Psoas muscle (tissue), 8 donors: ENCODE results near the gene TBPL1. TPM values are rescaled to one million over a fixed set of nuclear protein-coding genes. Genes with fewer than 3 reads are reported as not detected.

ENCODE experiments used
- ATAC-seq, 4 donors: fragments of 200-7000 bp; cut with Tn5 transposase; one replicate each; pipeline ENCODE4 v1.9.1; 2020; ENCODE audit warnings: moderate library complexity in 3 of 4, mild to moderate bottlenecking in 2 of 4
- DNase-seq, 2 donors: peaks; one replicate each; pipeline ENCODE4 v3.0.0-alpha.2; 2020
- H3K27ac ChIP-seq: fragments of 200-600 bp; one replicate; pipeline ENCODE4 v1.8.0; 2022
- H3K27me3 ChIP-seq, 3 donors: fragments of 200-600 bp in 1 of 3; one replicate each; pipeline versions ENCODE4 v1.6.1 to v1.8.0; 2013 to 2022; ENCODE audit warnings: low read length in 2 of 3, mild to moderate bottlenecking in 2 of 3, moderate library complexity in 1 of 3; ENCODE audit not compliant: insufficient read depth in 3 of 3
- H3K36me3 ChIP-seq, 2 donors: fragments of 200-600 bp in 1 of 2; one replicate each; pipeline versions ENCODE4 v1.6.1 to v1.8.0; 2013 to 2022; ENCODE audit warnings: low read depth in 1 of 2, mild to moderate bottlenecking in 1 of 2, moderate library complexity in 1 of 2; ENCODE audit not compliant: insufficient read depth in 1 of 2
- H3K4me1 ChIP-seq: fragments of 200-600 bp; one replicate; pipeline ENCODE4 v1.8.0; 2022
- H3K4me3 ChIP-seq: fragments of 200-600 bp; one replicate; pipeline ENCODE4 v1.8.0; 2022; ENCODE audit warnings: mild to moderate bottlenecking
- H3K9me3 ChIP-seq: fragments of 200-600 bp; one replicate; pipeline ENCODE4 v1.8.0; 2022
- CTCF ChIP-seq: fragments of 200-600 bp; IDR thresholded peaks from one replicate; pipeline ENCODE4 v1.8.0; 2022; ENCODE audit warnings: antibody characterized with exemption
- WGBS, 3 donors: extraction: QIAGEN DNeasy Blood & Tissue Kit; methylation state at CpG; one replicate each; pipeline versions ENCODE4 v1.1.6 to v1.1.7; 2013; 5-methylcytosine and 5-hydroxymethylcytosine counted together
- intact Hi-C, 2 donors: fragments of 100-400 bp; cut with DNase I; formaldehyde crosslinking; loops; one replicate each; pipeline versions ENCODE4 v1.11.0 to v1.14.2; 2022
- polyA plus RNA-seq, 3 donors: library from polyadenylated mRNA; stranded (reverse); fragments of 200-250 nt; gene quantifications; one replicate each; pipeline ENCODE4 v1.2.3, GENCODE V29; 2013
- total RNA-seq, 4 donors: library from RNA; stranded (reverse); fragmentation: NEBNext Ultra II Directional in 2 of 4; extraction: Animal tissue kit (Norgen Biotek cat#: 25700) in 2 of 4; gene quantifications; one replicate each; pipeline versions ENCODE4 v1.2.1 to v1.2.4, GENCODE V29; 2021 to 2023
- donor health status: healthy with polysubstance abuse.
- donor health status: DM: no; HTN: no; CAD: no; lungs with moderate emphysema.
- donor health status: Bipolar disorder and iron deficiency.
- donor health status: healthy.
- donor health status: DM: yes; HTN: yes; CAD: no.
- donor health status: DM: no; HTN: no; CAD: no.
- donor health status: DM: no; HTN: no; CAD: no.
- donor health status: DM: yes; HTN: yes; CAD: no.

Gene TBPL1
- total and polyA plus RNA-seq, 7 donors = 7.5 to 17.7 (median 11.0) TPM

DNA sequence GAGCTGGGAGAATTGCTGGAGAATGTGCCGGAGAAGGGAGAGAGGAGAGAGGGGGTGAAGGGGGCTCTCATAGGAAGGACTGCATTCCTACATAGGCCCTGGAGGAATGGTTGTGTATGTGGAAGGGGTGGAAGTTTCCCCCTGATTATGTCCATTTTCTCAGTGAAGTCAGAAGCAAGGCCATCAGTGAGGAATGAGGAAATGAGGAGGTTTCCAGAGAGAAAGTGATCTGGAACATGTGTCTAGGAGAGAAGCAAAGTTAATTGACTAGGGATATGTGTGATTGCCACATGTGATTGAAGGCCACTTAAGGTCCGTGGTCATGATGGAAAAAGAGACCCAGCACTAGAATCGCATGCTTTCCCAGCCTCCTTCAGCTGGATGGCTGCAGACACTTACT, 42.3 kb downstream of the TBPL1 start:
- no peaks in the 10 kb centered on the region for H3K9me3 ChIP-seq
- no peak for DNase-seq
- intact Hi-C loops = no loop called here

GRCh38 chr6:133995758-133996157, 42.7 kb downstream of the TBPL1 start:
- Histone ChIP-seq H3K9me3 (no peaks in the 10 kb centered on the region), H3K27ac (no peak overlapping the region), H3K36me3 (peaks cover 2 to 18% of the 10 kb centered on the region in 2 donors), H3K27me3 (no peaks in the 10 kb centered on the region), H3K4me3 (no peak overlapping the region), H3K4me1 (peaks cover 8% of the 10 kb centered on the region)
- intact Hi-C loops = no loop called here
- 95 to 96% (median 95%) methylated on average over 3 of the region's 3 CpGs for WGBS, 3 donors
- DNase-seq (no peak), ATAC-seq (no peak)
- no peak for TF ChIP-seq CTCF

More for the DNA sequence above, 42.3 kb downstream of the TBPL1 start:
- peaks cover 2 to 23% of the 10 kb centered on the region in 2 donors for H3K36me3 ChIP-seq
- no peaks in the 10 kb centered on the region for H3K27me3 ChIP-seq
- TF ChIP-seq CTCF = no peak
- no peak overlapping the region for H3K27ac ChIP-seq
- peaks cover 8% of the 10 kb centered on the region for H3K4me1 ChIP-seq
- H3K4me3 ChIP-seq = no peak overlapping the region
- WGBS, 3 donors = 79 to 86% (median 85%) methylated on average over 3 of the region's 3 CpGs
- no peak for ATAC-seq

DNA sequence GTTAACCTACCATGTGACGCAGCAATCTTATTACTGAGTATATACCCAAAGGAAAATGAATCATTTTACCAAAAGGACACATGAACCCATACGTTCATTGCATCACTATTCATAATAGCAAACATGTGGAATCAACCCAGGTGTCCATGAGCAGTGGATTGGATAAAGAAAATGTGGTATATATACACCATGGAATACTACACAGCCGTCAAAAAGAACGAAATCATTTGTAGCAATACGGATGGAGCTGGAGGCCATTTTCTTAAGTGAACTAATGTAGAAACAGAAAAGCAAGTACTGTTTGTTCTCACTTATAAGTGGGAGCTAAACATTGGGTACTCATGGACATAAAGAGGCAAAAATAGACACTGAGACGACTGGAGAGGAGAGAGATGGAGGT, 44.2 kb downstream of the TBPL1 start:
- ATAC-seq (no peak), DNase-seq (no peak)
- TF ChIP-seq CTCF = no peak
- Histone ChIP-seq H3K27ac (no peak overlapping the region), H3K27me3 (no peaks in the 10 kb centered on the region), H3K36me3 (peaks cover 2 to 20% of the 10 kb centered on the region in 2 donors), H3K4me3 (no peak overlapping the region), H3K4me1 (peaks cover 8% of the 10 kb centered on the region), H3K9me3 (no peaks in the 10 kb centered on the region)
- 95 to 96% (median 95%) methylated on average over 6 of the region's 6 CpGs for WGBS, 3 donors
- intact Hi-C loops = no loop called here

GRCh38 chr6:133999305-133999704, 46.3 kb downstream of the TBPL1 start:
- no peak for TF ChIP-seq CTCF
- intact Hi-C loops = no loop called here
- H3K9me3 ChIP-seq = no peaks in the 10 kb centered on the region
- H3K27ac ChIP-seq = no peak overlapping the region
- DNase-seq (no peak), ATAC-seq (no peak)
- no peak overlapping the region for H3K4me3 ChIP-seq
- no peaks in the 10 kb centered on the region for H3K27me3 ChIP-seq
- peaks cover 2 to 39% of the 10 kb centered on the region in 2 donors for H3K36me3 ChIP-seq
- no peaks in the 10 kb centered on the region for H3K4me1 ChIP-seq

GRCh38 chr6:134000443-134000842, 47.4 kb downstream of the TBPL1 start:
- Histone ChIP-seq H3K4me3 (no peak overlapping the region), H3K27ac (no peak overlapping the region), H3K9me3 (no peaks in the 10 kb centered on the region), H3K4me1 (no peaks in the 10 kb centered on the region), H3K36me3 (peaks cover 2 to 44% of the 10 kb centered on the region in 2 donors), H3K27me3 (no peaks in the 10 kb centered on the region)
- DNase-seq (no peak), ATAC-seq (no peak)
- WGBS, 3 donors = 60 to 62% (median 60%) methylated on average over 3 of the region's 3 CpGs
- no peak for TF ChIP-seq CTCF
- intact Hi-C loops = loop anchor here in 1 of 2 donors (1.0 kb wide), 1 partner anchor 9 kb away; no protein-coding TSS in a partner anchor
